Peyer's patch (tissue), 4 donors: ENCODE results near the gene TMEM198.

Experiments used
- POLR2A ChIP-seq, 2 donors: fragments of 450-650 bp; IDR thresholded peaks; one replicate each; pipeline ENCODE4 v1.5.1; 2017; ENCODE audit warnings: antibody characterized with exemption in 2 of 2, mild to moderate bottlenecking in 2 of 2, moderate library complexity in 2 of 2
- TF ChIP-seq, protein P1 (sequence below), 6 experiments: fragments of 450-650 bp in 4 of 6; fragments of 200-600 bp in 2 of 6; sonication (generic) in 1 of 6; IDR thresholded peaks; one replicate each; pipeline ENCODE4 v1.5.1; 2017 to 2019; ENCODE audit warnings: antibody characterized with exemption in 6 of 6, mild to moderate bottlenecking in 3 of 6, moderate library complexity in 1 of 6

DNA sequence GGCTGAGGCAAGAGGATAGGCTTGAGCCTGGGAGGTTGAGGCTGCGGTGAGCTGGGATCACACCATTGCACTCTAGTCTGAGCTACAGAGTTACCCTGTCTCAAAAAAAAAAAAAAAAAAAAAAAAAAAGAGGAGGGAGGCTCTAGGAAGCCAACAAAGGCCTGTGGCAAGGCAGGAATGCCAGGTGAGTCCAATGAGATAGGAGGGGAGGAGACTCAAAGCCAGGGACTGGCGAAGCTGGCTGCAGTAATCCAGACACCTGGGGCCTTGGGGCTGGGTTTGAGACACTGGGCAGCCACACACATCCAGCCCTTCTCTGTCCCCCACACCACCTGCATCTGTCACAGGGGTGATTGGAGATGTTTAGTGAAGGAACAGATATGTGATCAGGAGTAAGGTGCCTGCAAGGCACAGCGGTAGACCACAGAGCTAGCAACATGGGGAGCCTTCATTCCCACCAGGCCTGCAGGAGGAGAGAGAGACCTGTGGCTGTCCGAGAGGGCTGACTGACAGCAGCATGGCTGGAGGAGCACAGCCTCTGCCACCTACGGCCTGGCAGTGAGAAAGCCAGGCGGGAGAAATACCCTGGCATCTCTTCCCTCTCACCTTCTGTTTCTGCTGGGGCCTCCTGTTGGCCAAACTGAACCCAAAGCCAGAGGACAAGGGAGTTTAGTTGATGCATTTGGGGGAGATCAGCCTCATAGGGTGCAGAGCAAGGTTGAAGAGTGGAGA, 9.7 kb upstream of the TMEM198 start:
- TF ChIP-seq, protein P1, sequence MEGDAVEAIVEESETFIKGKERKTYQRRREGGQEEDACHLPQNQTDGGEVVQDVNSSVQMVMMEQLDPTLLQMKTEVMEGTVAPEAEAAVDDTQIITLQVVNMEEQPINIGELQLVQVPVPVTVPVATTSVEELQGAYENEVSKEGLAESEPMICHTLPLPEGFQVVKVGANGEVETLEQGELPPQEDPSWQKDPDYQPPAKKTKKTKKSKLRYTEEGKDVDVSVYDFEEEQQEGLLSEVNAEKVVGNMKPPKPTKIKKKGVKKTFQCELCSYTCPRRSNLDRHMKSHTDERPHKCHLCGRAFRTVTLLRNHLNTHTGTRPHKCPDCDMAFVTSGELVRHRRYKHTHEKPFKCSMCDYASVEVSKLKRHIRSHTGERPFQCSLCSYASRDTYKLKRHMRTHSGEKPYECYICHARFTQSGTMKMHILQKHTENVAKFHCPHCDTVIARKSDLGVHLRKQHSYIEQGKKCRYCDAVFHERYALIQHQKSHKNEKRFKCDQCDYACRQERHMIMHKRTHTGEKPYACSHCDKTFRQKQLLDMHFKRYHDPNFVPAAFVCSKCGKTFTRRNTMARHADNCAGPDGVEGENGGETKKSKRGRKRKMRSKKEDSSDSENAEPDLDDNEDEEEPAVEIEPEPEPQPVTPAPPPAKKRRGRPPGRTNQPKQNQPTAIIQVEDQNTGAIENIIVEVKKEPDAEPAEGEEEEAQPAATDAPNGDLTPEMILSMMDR (IDR thresholded peaks at IDR 0.05): no peak
- TF ChIP-seq POLR2A (IDR thresholded peaks at IDR 0.05): no peak
